Right lobe of liver (tissue), 6 donors: ENCODE measurements around the gene SNX11. TPM values are rescaled to one million over a fixed set of nuclear protein-coding genes. Genes with fewer than 3 reads are reported as not detected.

Experiments
- ATAC-seq, 4 donors: fragments of 200-7000 bp; cut with Tn5 transposase; one replicate each; pipeline ENCODE4 v1.9.1; 2020; ENCODE audit warnings: mild to moderate bottlenecking in 4 of 4, moderate library complexity in 4 of 4
- DNase-seq, 3 donors: peaks; one replicate each; pipeline ENCODE4 v3.0.0-alpha.2; 2020
- H3K27ac ChIP-seq, 3 donors: fragments of 200-600 bp; one replicate each; pipeline ENCODE4 v1.8.0; 2022
- H3K27me3 ChIP-seq, 2 donors: fragments of 200-600 bp; one replicate each; pipeline ENCODE4 v1.8.0; 2022
- H3K36me3 ChIP-seq, 4 donors: fragments of 200-600 bp; sonication (generic) in 1 of 4; one replicate each; pipeline versions ENCODE4 v1.5.1 to v1.8.0; 2017 to 2022; ENCODE audit warnings: control low read depth in 1 of 4
- H3K4me1 ChIP-seq, 4 donors: fragments of 200-600 bp; sonication (generic) in 1 of 4; one replicate each; pipeline versions ENCODE4 v1.5.1 to v1.8.0; 2017 to 2022; ENCODE audit warnings: control low read depth in 1 of 4
- H3K4me3 ChIP-seq, 3 donors: fragments of 200-600 bp; one replicate each; pipeline ENCODE4 v1.8.0; 2022
- H3K9me3 ChIP-seq, 4 donors: fragments of 200-600 bp; sonication (generic) in 1 of 4; one replicate each; pipeline versions ENCODE4 v1.5.1 to v1.8.0; 2017 to 2022; ENCODE audit warnings: control low read depth in 1 of 4
- POLR2A ChIP-seq: fragments of 450-650 bp; IDR thresholded peaks from one replicate; pipeline ENCODE4 v1.6.1; 2017; ENCODE audit warnings: antibody characterized with exemption, mild to moderate bottlenecking
- WGBS: methylation state at CpG from one replicate; pipeline ENCODE4 v1.1.6; 2018; ENCODE audit warnings: low coverage, low lambda C conversion rate; ENCODE audit not compliant: insufficient coverage; ENCODE audit errors: missing lambda C conversion rate; 5-methylcytosine and 5-hydroxymethylcytosine counted together
- intact Hi-C, 2 donors: fragments of 100-400 bp; cut with DNase I; formaldehyde crosslinking; loops; one replicate each; pipeline versions ENCODE4 v1.11.2 to v1.14.1; 2022
- microRNA counts: library from miRNA; unstranded; fragments of <30 nt; microRNA quantifications from one replicate; lab custom pipeline; 2016
- microRNA-seq, 2 donors: library from miRNA; unstranded; fragments of <30 nt; microRNA quantifications; one replicate each; pipeline ENCODE4, GENCODE V29; 2019 to 2020
- small RNA-seq, 2 experiments: library from RNA; depleted of rRNA; stranded (forward); fragments of <200 nt; gene quantifications; one replicate each; pipeline ENCODE3, GENCODE V24; 2016
- total RNA-seq, 6 experiments: library from RNA; depleted of rRNA in 2 of 6; stranded (reverse); fragments of >200 nt in 2 of 6; fragmentation: NEBNext Ultra II Directional in 3 of 6; extraction: Animal tissue kit (Norgen Biotek cat#: 25700) in 3 of 6; gene quantifications; one replicate each; pipeline versions ENCODE4 v1.1.0 to v1.2.4, GENCODE V29; 2016 to 2023
- TF ChIP-seq, protein P1 (sequence below), 4 donors: fragments of 200-600 bp in 3 of 4; fragments of 450-650 bp in 1 of 4; IDR thresholded peaks; one replicate each; pipeline versions ENCODE4 v1.5.1 to v1.8.0; 2016 to 2022; ENCODE audit warnings: antibody characterized with exemption in 4 of 4, mild to moderate bottlenecking in 2 of 4
- donor health status: DM: no; HTN: yes; CAD: no.
- donor health status: DM: no; HTN: no; CAD: no.
- donor health status: DM: no; HTN: no; CAD: no.
- donor health status: DM: no; HTN: yes; CAD: no.
- donor health status: DM: no; HTN: yes; CAD: no.

The SNX11 gene
- total RNA-seq, 6 experiments from 2014 or later, result 7.2 to 11.7 (median 9.2) TPM

DNA sequence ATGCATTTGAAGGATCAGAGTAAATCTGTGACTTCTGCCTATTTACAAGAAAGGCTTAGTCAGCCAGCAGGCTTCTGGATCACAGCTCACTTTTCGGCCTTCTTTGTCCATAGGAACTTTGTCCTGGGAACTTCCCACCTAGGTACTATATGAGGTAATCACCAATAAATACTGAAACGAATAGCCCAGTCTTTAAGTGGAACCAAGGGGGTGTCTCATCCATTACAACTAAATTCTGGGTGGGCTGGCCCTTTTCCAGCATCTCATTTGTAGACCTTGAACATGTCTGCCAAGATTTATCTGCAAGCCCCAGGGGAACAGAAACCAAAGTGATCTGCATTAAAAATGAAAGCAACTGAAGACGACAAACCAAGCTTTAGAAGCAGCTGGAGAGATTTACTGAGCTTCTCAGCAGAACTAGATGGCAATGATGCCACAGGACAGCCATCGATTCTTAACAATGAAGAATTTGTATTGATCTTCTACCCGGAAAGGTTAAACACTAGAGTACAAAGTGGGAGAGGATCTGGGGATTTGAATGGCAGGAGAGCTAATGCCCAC is 55.5 kb downstream of the SNX11 start:
- ATAC-seq (peak; percentile 71 to 82 (median 74)), DNase-seq (peak; percentile 36 to 69 (median 54))
- TF ChIP-seq POLR2A, result no peak
- TF ChIP-seq, protein P1, sequence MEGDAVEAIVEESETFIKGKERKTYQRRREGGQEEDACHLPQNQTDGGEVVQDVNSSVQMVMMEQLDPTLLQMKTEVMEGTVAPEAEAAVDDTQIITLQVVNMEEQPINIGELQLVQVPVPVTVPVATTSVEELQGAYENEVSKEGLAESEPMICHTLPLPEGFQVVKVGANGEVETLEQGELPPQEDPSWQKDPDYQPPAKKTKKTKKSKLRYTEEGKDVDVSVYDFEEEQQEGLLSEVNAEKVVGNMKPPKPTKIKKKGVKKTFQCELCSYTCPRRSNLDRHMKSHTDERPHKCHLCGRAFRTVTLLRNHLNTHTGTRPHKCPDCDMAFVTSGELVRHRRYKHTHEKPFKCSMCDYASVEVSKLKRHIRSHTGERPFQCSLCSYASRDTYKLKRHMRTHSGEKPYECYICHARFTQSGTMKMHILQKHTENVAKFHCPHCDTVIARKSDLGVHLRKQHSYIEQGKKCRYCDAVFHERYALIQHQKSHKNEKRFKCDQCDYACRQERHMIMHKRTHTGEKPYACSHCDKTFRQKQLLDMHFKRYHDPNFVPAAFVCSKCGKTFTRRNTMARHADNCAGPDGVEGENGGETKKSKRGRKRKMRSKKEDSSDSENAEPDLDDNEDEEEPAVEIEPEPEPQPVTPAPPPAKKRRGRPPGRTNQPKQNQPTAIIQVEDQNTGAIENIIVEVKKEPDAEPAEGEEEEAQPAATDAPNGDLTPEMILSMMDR (IDR thresholded peaks at IDR 0.05), result no peak
- Histone ChIP-seq H3K4me1 (peaks cover 0 to 31% (median 6%) of the 10 kb centered on the region in 4 donors), H3K27ac (peak overlapping the region; percentile 65 to 94 (median 87)), H3K36me3 (no peaks in the 10 kb centered on the region), H3K4me3 (peak overlapping the region; percentile 13 to 53 (median 52)), H3K27me3 (no peaks in the 10 kb centered on the region), H3K9me3 (no peaks in the 10 kb centered on the region)
- intact Hi-C loops, result no loop called here
- 16% methylated on average over 5 of the region's 5 CpGs for WGBS

DNA sequence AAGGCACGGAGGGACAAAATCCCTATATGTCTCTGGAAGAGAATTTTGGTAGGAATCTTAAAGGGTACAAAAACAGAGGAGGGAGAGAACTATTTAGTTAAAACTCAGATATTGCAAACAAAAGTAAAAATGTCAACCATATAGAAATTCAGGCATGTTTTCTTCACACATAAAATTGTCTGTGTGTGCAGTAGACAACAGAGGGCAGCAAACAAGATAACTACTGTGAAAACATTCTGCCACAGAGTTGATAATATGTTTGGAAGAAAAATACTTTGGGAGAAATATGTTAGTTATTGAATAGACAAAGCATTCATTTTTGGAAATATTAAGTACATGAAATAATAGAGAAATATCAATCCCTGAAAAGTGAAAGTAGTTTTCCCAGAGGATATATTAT is 56.2 kb downstream of the SNX11 start:
- H3K27ac ChIP-seq, result peak overlapping the region; percentile 65 to 94 (median 87)
- ATAC-seq (no peak), DNase-seq (no peak)
- 69% methylated on average over 1 of the region's 1 CpG for WGBS
- H3K9me3 ChIP-seq, result no peaks in the 10 kb centered on the region
- H3K36me3 ChIP-seq, result no peaks in the 10 kb centered on the region
- no peaks in the 10 kb centered on the region for H3K27me3 ChIP-seq
- H3K4me1 ChIP-seq, result peaks cover 0 to 29% (median 6%) of the 10 kb centered on the region in 4 donors
- peak overlapping the region; percentile 13 to 53 (median 52) for H3K4me3 ChIP-seq
- no peak for TF ChIP-seq POLR2A
- TF ChIP-seq, protein P1 (IDR thresholded peaks at IDR 0.05), result peak in 3 of 4 donors; percentile 27 to 45 (median 38)
- intact Hi-C loops, result no loop called here

DNA sequence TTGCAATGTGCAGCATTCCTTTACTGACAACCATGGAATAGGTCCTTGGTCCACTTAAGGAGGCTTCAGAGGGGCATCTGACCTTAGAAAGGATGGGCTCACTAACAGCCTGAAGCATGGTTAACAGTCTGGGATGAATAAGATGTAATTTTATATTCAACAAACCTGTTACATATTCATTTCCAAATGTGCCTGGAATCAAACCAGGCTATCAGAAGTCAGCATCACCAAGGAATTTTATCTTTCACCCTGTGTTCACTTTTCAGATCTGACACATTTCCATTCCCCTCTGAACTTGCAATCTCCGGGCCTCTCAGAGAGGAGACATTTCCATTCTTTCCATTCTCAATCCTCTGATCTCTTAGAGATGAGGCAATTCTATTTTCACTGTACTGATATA is 62.4 kb downstream of the SNX11 start:
- intact Hi-C loops, result no loop called here
- WGBS, result 82% methylated on average over 1 of the region's 1 CpG
- no peak for ATAC-seq
- H3K27ac ChIP-seq, result no peak overlapping the region
- H3K36me3 ChIP-seq, result no peaks in the 10 kb centered on the region
- no peaks in the 10 kb centered on the region for H3K27me3 ChIP-seq
- no peak overlapping the region for H3K4me3 ChIP-seq
- no peak for DNase-seq
- TF ChIP-seq POLR2A, result no peak
- TF ChIP-seq, protein P1 (IDR thresholded peaks at IDR 0.05), result no peak
- H3K9me3 ChIP-seq, result no peaks in the 10 kb centered on the region
- H3K4me1 ChIP-seq, result no peaks in the 10 kb centered on the region

MicroRNAs within 50 kb of the gene (microRNA counts, 767-probe panel; counts per million panel counts)
- 237 counts per million for microRNA hsa-miR-1203 (lab: Ali Mortazavi, UCI)

Small RNA genes within 50 kb of the gene (microRNA-seq; reads per million reads assigned to microRNA genes)
- gene MIR1203, result 0 reads per million in 2 donors

Small RNA genes within 50 kb of the gene (small RNA-seq; reads per million reads assigned to genes)
- 0 reads per million in 2 experiments for gene AC004477.2
- gene MIR1203, result 0 reads per million in 2 experiments
- 0 reads per million in 2 experiments for gene RNU6-1201P

Other genes with a start within 250 kb of the SNX11 start
- gene SP2, start 211.5 kb upstream of the SNX11 start, total RNA-seq, result 1 to 10 TPM; 3.1 to 7.9 (median 5.5) TPM
- 100 to 1,000 TPM in 5 of 6 experiments, 10 to 100 TPM in 1; 85.0 to 151 (median 124) TPM for gene PNPO, start 166.2 kb upstream of the SNX11 start, total RNA-seq
- 1 to 10 TPM in 1 of 6 experiments, under 1 TPM in 5; 0.19 to 1.1 (median 0.47) TPM for gene PRR15L, start 149.9 kb upstream of the SNX11 start, total RNA-seq
- 100 to 1,000 TPM in 3 of 6 experiments, 10 to 100 TPM in 3; 47.3 to 119 (median 99.7) TPM for gene CDK5RAP3, start 136.7 kb upstream of the SNX11 start, total RNA-seq
- gene COPZ2, start 70.0 kb upstream of the SNX11 start, total RNA-seq, result 10 to 100 TPM; 18.9 to 26.6 (median 23.8) TPM
- 100 to 1,000 TPM in 4 of 6 experiments, 10 to 100 TPM in 2; 63.1 to 156 (median 117) TPM for gene NFE2L1, start 59.4 kb upstream of the SNX11 start, total RNA-seq
- gene CBX1, start 6.3 kb upstream of the SNX11 start, total RNA-seq, result 10 to 100 TPM in 2 of 6 experiments, 1 to 10 TPM in 4; 7.0 to 10.5 (median 9.9) TPM